OCI-LY3 (cell line): Measurements from ENCODE around the gene LRRTM3.

Experiments
- H2AFZ ChIP-seq: fragments of 200-600, 300-600 bp; shearing (Covaris generic); 2 replicates; pipeline ENCODE4 v1.6.0; 2014; ENCODE audit warnings: antibody characterized with exemption, low read depth, low read length
- H3K27ac ChIP-seq: fragments of 200-600, 300-600 bp; sonication (generic); 2 replicates; pipeline ENCODE4 v1.5.1; 2014; ENCODE audit warnings: mild to moderate bottlenecking, low read length, moderate library complexity, mixed read lengths
- H3K27me3 ChIP-seq: fragments of 200-600, 300-600 bp; sonication (generic); 2 replicates; pipeline ENCODE4 v1.6.1; 2014; ENCODE audit warnings: low read depth, low read length, mixed read lengths
- H3K36me3 ChIP-seq: fragments of 200-600, 300-600 bp; sonication (generic); replicated peaks from 2 replicates; pipeline ENCODE3; 2014; ENCODE audit warnings: low read depth, low read length, mixed read lengths
- H3K4me1 ChIP-seq: fragments of 300-600, 200-600 bp; sonication (generic); 2 replicates; pipeline ENCODE4 v1.6.1; 2014; ENCODE audit warnings: low read length, mixed read lengths
- H3K4me2 ChIP-seq: fragments of 200-600, 300-600 bp; sonication (generic); 2 replicates; pipeline ENCODE4 v1.6.1; 2014; ENCODE audit warnings: low read length, mixed read lengths
- H3K4me3 ChIP-seq: fragments of 300-600, 200-600 bp; sonication (generic); 2 replicates; pipeline ENCODE4 v1.5.1; 2014; ENCODE audit warnings: antibody characterized with exemption, mild to moderate bottlenecking, low read length, moderate library complexity
- H3K79me2 ChIP-seq: fragments of 300-600, 200-600 bp; shearing (Covaris generic); 2 replicates; pipeline ENCODE4 v1.6.1; 2014; ENCODE audit warnings: mild to moderate bottlenecking, low read length, mixed read lengths
- H3K9ac ChIP-seq: fragments of 300-600, 200-600 bp; shearing (Covaris generic); 2 replicates; pipeline ENCODE4 v1.6.0; 2014; ENCODE audit warnings: mild to moderate bottlenecking, low read length, moderate library complexity
- H3K9me3 ChIP-seq: fragments of 200-600, 300-600 bp; shearing (Covaris generic); 2 replicates; pipeline ENCODE4 v1.6.1; 2014; ENCODE audit warnings: low read length, mixed read lengths; ENCODE audit not compliant: insufficient read depth
- H4K20me1 ChIP-seq: fragments of 200-600, 300-600 bp; sonication (generic); 2 replicates; pipeline ENCODE4 v1.6.1; 2016; ENCODE audit warnings: low read length, mixed read lengths; ENCODE audit not compliant: insufficient read depth
- EZH2phosphoT487 ChIP-seq: fragments of 200-600 bp; shearing (Covaris generic); IDR thresholded peaks from 2 replicates; pipeline ENCODE4 v1.6.1; 2018; ENCODE audit warnings: antibody characterized with exemption, mixed run types, low read depth
- TF ChIP-seq, protein P1 (sequence below): fragments of 200-600, 300-600 bp; sonication (generic); IDR thresholded peaks from 2 replicates; pipeline ENCODE4 v1.5.1; 2014; ENCODE audit warnings: antibody characterized with exemption, low read length, low read depth

The LRRTM3 gene

DNA sequence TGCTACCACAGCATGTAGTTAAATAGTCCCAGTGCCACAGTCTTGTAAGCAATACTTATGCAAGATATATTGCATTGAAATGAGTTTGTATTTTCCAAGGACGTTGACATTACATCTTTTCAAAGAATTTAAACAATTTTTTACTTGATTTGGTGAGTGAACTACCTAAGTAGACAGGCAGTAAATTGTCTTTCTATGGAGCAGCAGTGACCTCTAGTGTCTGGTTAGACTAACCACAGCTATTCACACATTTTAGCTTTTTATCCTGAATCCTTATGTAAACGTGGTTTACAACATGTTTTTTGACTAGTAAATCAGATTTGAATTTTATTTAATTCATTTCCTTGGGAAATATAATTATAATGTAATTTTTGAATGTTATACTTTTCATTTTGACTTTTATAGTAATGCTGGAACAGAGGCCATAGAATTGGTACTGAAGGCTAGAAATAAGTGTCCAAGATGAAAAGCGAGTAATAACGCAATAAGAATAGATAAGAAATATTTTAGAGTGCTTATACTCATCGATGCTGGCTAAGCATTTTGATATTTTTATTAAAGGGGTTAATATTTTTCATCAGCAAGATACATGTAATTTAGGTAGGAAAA, 5.6 kb downstream of the LRRTM3 start:
- no peak overlapping the region for H3K9ac ChIP-seq
- no peaks in the 10 kb centered on the region for H3K9me3 ChIP-seq
- TF ChIP-seq, protein P1, sequence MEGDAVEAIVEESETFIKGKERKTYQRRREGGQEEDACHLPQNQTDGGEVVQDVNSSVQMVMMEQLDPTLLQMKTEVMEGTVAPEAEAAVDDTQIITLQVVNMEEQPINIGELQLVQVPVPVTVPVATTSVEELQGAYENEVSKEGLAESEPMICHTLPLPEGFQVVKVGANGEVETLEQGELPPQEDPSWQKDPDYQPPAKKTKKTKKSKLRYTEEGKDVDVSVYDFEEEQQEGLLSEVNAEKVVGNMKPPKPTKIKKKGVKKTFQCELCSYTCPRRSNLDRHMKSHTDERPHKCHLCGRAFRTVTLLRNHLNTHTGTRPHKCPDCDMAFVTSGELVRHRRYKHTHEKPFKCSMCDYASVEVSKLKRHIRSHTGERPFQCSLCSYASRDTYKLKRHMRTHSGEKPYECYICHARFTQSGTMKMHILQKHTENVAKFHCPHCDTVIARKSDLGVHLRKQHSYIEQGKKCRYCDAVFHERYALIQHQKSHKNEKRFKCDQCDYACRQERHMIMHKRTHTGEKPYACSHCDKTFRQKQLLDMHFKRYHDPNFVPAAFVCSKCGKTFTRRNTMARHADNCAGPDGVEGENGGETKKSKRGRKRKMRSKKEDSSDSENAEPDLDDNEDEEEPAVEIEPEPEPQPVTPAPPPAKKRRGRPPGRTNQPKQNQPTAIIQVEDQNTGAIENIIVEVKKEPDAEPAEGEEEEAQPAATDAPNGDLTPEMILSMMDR = peak; percentile 79
- TF ChIP-seq EZH2phosphoT487 = no peak
- no peak overlapping the region for H2AFZ ChIP-seq
- H3K36me3 ChIP-seq = no peaks in the 10 kb centered on the region
- H3K4me2 ChIP-seq = no peak overlapping the region
- no peaks in the 10 kb centered on the region for H3K79me2 ChIP-seq
- peaks cover 6% of the 10 kb centered on the region for H3K27me3 ChIP-seq
- H3K4me1 ChIP-seq = no peaks in the 10 kb centered on the region
- H3K27ac ChIP-seq = no peak overlapping the region
- H4K20me1 ChIP-seq = no peaks in the 10 kb centered on the region
- H3K4me3 ChIP-seq = no peak overlapping the region

DNA sequence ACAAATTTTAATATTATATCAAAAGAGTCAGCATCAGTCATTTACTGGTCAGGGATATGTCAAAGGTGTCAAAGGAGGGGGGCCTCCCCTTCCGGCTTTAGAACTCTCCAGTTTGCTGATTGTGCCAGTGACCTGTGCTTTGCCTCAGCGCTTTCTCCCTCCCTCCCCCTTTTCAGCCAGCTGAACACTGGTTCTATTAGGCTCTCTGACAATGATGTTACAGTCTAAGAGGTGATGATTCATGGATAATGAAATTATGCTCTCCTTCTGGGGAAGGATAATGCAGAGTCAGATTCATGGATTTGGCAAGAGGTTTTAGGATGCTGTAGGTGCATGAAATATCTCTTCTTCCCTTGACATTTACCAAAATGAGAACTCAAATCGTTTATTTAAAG, 6.1 kb downstream of the LRRTM3 start:
- Histone ChIP-seq H3K36me3 (no peaks in the 10 kb centered on the region), H3K79me2 (no peaks in the 10 kb centered on the region), H4K20me1 (no peaks in the 10 kb centered on the region), H3K9me3 (no peaks in the 10 kb centered on the region), H3K4me3 (no peak overlapping the region), H3K4me2 (no peak overlapping the region), H3K27ac (no peak overlapping the region), H3K27me3 (peaks cover 6% of the 10 kb centered on the region), H3K9ac (no peak overlapping the region), H2AFZ (no peak overlapping the region), H3K4me1 (no peaks in the 10 kb centered on the region)
- no peak for TF ChIP-seq EZH2phosphoT487
- TF ChIP-seq, protein P1 = no peak

DNA sequence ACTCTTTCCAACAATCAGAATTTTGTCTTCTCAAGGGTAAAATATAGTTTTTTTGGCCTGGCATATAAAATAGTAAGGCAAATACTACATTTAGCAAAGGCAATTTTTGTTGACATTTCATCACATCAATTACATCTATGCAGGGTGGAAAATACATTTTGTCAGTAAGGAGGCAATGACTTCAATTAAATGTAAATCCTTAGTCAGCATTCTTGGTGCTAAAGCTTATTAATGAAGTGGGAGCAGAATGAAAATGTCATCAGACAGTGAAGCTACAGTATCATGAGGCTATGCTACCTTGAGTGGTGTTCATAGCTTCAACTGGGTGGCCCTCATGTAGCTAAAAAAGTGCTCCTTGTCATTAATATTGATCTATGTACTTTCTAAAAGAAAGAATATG, 8.9 kb downstream of the LRRTM3 start:
- Histone ChIP-seq H3K9ac (no peak overlapping the region), H3K27me3 (no peaks in the 10 kb centered on the region), H3K36me3 (no peaks in the 10 kb centered on the region), H3K9me3 (no peaks in the 10 kb centered on the region), H2AFZ (no peak overlapping the region), H3K4me2 (no peak overlapping the region), H3K4me3 (no peak overlapping the region), H4K20me1 (no peaks in the 10 kb centered on the region), H3K27ac (no peak overlapping the region), H3K4me1 (no peaks in the 10 kb centered on the region), H3K79me2 (no peaks in the 10 kb centered on the region)
- TF ChIP-seq, protein P1 = no peak
- TF ChIP-seq EZH2phosphoT487 = no peak

DNA sequence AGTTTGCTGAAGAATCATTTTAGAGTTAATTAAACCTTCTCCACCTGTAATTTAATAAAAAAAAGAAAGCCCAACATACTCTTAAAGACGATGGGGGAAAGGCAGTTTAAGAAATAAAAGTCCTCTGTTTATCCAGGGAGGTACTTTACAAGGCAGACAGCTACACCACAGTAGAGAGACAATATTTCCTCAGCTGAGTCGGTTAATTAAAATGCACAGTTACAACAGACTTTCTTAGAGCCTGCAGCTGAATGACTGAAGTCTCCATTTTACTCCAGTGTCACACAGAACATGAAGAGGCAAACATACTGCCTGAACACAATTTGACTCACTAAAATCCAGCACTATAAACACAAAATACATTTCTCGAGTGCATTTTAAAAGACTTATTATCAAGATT, 15.1 kb downstream of the LRRTM3 start:
- H3K4me3 ChIP-seq = no peak overlapping the region
- H3K9ac ChIP-seq = no peak overlapping the region
- H4K20me1 ChIP-seq = no peaks in the 10 kb centered on the region
- H2AFZ ChIP-seq = no peak overlapping the region
- no peak overlapping the region for H3K27ac ChIP-seq
- no peak overlapping the region for H3K4me2 ChIP-seq
- no peaks in the 10 kb centered on the region for H3K36me3 ChIP-seq
- H3K27me3 ChIP-seq = no peaks in the 10 kb centered on the region
- no peaks in the 10 kb centered on the region for H3K4me1 ChIP-seq
- H3K9me3 ChIP-seq = no peaks in the 10 kb centered on the region
- no peak for TF ChIP-seq EZH2phosphoT487
- TF ChIP-seq, protein P1 = no peak
- no peaks in the 10 kb centered on the region for H3K79me2 ChIP-seq
